Liver (tissue), 9 donors: ENCODE measurements around the gene PRPF6. TPM values are rescaled to one million over a fixed set of nuclear protein-coding genes. Genes with fewer than 3 reads are reported as not detected.

Experiments used
- DNase-seq: peaks from one replicate; pipeline ENCODE4 v3.0.0-alpha.2; 2017; ENCODE audit warnings: low spot score
- H3K27ac ChIP-seq, 2 donors: one replicate each; pipeline ENCODE4 v1.7.0; 2013; ENCODE audit warnings: inconsistent platforms in 2 of 2, low read length in 2 of 2, control low read depth in 1 of 2, low read depth in 1 of 2, mild to moderate bottlenecking in 1 of 2
- H3K27me3 ChIP-seq, 4 donors: one replicate each; pipeline versions ENCODE4 v1.6.1 to v1.7.0; 2013; ENCODE audit warnings: low read length in 3 of 4, inconsistent platforms in 1 of 4, mild to moderate bottlenecking in 1 of 4, moderate library complexity in 1 of 4; ENCODE audit not compliant: control insufficient read depth in 4 of 4, insufficient read depth in 4 of 4
- H3K36me3 ChIP-seq, 4 donors: one replicate each; pipeline versions ENCODE4 v1.6.1 to v1.7.0; 2013; ENCODE audit warnings: low read length in 3 of 4, mild to moderate bottlenecking in 3 of 4, low read depth in 1 of 4, moderate library complexity in 1 of 4; ENCODE audit not compliant: control insufficient read depth in 4 of 4, insufficient read depth in 3 of 4
- H3K4me1 ChIP-seq, 4 donors: one replicate each; pipeline versions ENCODE4 v1.6.1 to v1.7.0; 2013; ENCODE audit warnings: low read length in 3 of 4, mild to moderate bottlenecking in 3 of 4, moderate library complexity in 1 of 4; ENCODE audit not compliant: control insufficient read depth in 4 of 4, insufficient read depth in 4 of 4
- H3K4me3 ChIP-seq, 3 donors: one replicate each; pipeline versions ENCODE4 v1.6.1 to v1.7.0; 2013; ENCODE audit warnings: low read length in 3 of 3, control low read depth in 1 of 3, low read depth in 1 of 3, mild to moderate bottlenecking in 1 of 3
- H3K9ac ChIP-seq, 2 donors: one replicate each; pipeline ENCODE4 v1.7.0; 2013; ENCODE audit warnings: low read length in 2 of 2, mild to moderate bottlenecking in 2 of 2, moderate library complexity in 2 of 2, control low read depth in 1 of 2, low read depth in 1 of 2
- H3K9me3 ChIP-seq, 4 donors: one replicate each; pipeline versions ENCODE4 v1.6.1 to v1.7.0; 2013; ENCODE audit warnings: low read length in 3 of 4; ENCODE audit not compliant: control insufficient read depth in 4 of 4
- EGR1 ChIP-seq, 2 donors: IDR thresholded peaks; 2 replicates each; pipeline ENCODE4 v1.6.1; 2016 to 2018; ENCODE audit warnings: antibody characterized with exemption in 2 of 2, low read depth in 2 of 2
- FOXA1 ChIP-seq: IDR thresholded peaks from 2 replicates; pipeline ENCODE4 v1.6.1; 2016; ENCODE audit warnings: antibody characterized with exemption
- GABPA ChIP-seq, 2 donors: IDR thresholded peaks in 1 of 2; conservative IDR thresholded peaks in 1 of 2; 2 replicates each; pipeline ENCODE4 v1.6.1; 2016; ENCODE audit warnings: antibody characterized with exemption in 2 of 2, mild to moderate bottlenecking in 1 of 2, moderate library complexity in 1 of 2
- HNF4A ChIP-seq, 2 donors: conservative IDR thresholded peaks; 2 replicates each; pipeline ENCODE4 v1.6.1; 2016; ENCODE audit warnings: antibody characterized with exemption in 2 of 2, mild to moderate bottlenecking in 2 of 2
- JUND ChIP-seq, 2 donors: IDR thresholded peaks; 2 replicates each; pipeline ENCODE4 v1.6.1; 2016; ENCODE audit warnings: antibody characterized with exemption in 2 of 2
- NR2F2 ChIP-seq: IDR thresholded peaks from 2 replicates; pipeline ENCODE4 v1.6.1; 2016; ENCODE audit warnings: antibody characterized with exemption
- RAD21 ChIP-seq, 2 donors: IDR thresholded peaks; 2 replicates each; pipeline ENCODE4 v1.6.1; 2016; ENCODE audit warnings: antibody characterized with exemption in 2 of 2, mild to moderate bottlenecking in 2 of 2
- RXRA ChIP-seq, 2 donors: IDR thresholded peaks; 2 replicates each; pipeline ENCODE4 v1.6.1; 2017 to 2018; ENCODE audit warnings: antibody characterized with exemption in 2 of 2, mild to moderate bottlenecking in 1 of 2
- SP1 ChIP-seq: IDR thresholded peaks from 2 replicates; pipeline ENCODE4 v1.6.1; 2018; ENCODE audit warnings: antibody characterized with exemption, mild to moderate bottlenecking
- TAF1 ChIP-seq: conservative IDR thresholded peaks from 2 replicates; pipeline ENCODE4 v1.6.1; 2016; ENCODE audit warnings: antibody characterized with exemption, mild to moderate bottlenecking
- YY1 ChIP-seq: IDR thresholded peaks from 2 replicates; pipeline ENCODE4 v1.6.1; 2016; ENCODE audit warnings: antibody characterized with exemption, mild to moderate bottlenecking
- WGBS: extraction: QIAGEN DNeasy Blood & Tissue Kit; methylation state at CpG from one replicate; pipeline ENCODE4 v1.1.7; 2013; 5-methylcytosine and 5-hydroxymethylcytosine counted together
- polyA plus RNA-seq, 2 donors: library from polyadenylated mRNA; stranded (reverse) in 1 of 2; unstranded in 1 of 2; fragments of 200-250 nt in 1 of 2; fragments of >200 nt in 1 of 2; fragmentation: Nextera tagmentation in 1 of 2; extraction: Ambion mirVana in 1 of 2; gene quantifications; one replicate each; pipeline versions ENCODE4 v1.2.1 to v1.2.3, GENCODE V29; 2013 to 2015
- total RNA-seq, 2 donors: library from RNA; depleted of rRNA; stranded (reverse); fragments of >200 nt; gene quantifications; one replicate each; pipeline ENCODE4 v1.2.3, GENCODE V29; 2014
- TF ChIP-seq, protein P1 (sequence below): IDR thresholded peaks from 2 replicates; pipeline ENCODE4 v1.6.1; 2016; ENCODE audit warnings: antibody characterized with exemption, mild to moderate bottlenecking
- TF ChIP-seq, protein P2 (sequence below): IDR thresholded peaks from 2 replicates; pipeline ENCODE4 v1.6.1; 2016; ENCODE audit warnings: antibody characterized with exemption
- TF ChIP-seq, protein P3 (sequence below): IDR thresholded peaks from 2 replicates; pipeline ENCODE4 v1.6.1; 2016; ENCODE audit warnings: antibody characterized with exemption
- TF ChIP-seq, protein P4 (sequence below): fragments of 150-350 bp; IDR thresholded peaks from 2 replicates; pipeline ENCODE4 v1.5.1; 2017; ENCODE audit warnings: improper control_type of control experiment, low read depth, low read length; ENCODE audit not compliant: missing input control
- TF ChIP-seq, protein P5 (sequence below): IDR thresholded peaks from 2 replicates; pipeline ENCODE4 v1.6.1; 2016; ENCODE audit warnings: antibody characterized with exemption
- donor health status: healthy.
- donor health status: healthy.
- donor health status: healthy.
- donor health status: healthy.
- donor health status: healthy.

PRPF6 gene
- total and polyA plus RNA-seq, 4 donors: 16.3 to 24.9 (median 23.1) TPM

DNA sequence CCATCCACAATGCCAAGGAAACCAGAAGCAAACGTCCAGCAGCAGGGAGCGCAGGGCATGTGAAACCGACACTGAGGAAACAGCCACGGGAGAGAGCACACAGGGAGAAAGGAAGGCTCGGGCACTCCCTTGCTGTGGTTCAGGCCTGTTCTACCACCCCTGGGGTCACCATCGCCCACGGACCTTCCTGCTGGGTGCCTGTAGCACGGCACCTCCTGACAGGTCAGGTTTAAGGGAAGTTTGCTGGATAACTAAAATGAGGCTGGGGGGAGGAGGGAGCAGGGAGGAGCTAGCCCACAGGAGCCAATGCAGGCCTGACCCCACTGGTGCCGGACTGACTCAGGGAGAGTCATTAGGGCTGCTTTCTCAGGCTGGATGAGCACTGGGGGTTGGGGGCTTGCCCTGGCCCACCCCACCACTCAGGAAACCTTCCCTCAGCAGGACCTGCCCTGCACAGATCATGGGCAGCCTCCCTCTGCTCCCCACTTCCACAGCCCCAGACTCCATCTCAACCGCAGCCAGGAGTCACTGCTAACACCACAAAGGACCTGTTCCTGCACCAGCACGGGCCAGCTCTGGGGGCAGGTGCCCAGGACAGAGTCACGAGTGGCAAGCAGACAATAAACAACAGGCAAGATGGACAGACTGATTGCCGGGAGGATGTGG lies 27.0 kb upstream of the PRPF6 start:
- H3K4me1 ChIP-seq: peaks cover 30 to 79% (median 66%) of the 10 kb centered on the region in 4 donors
- H3K4me3 ChIP-seq: no peak overlapping the region
- peaks cover 2 to 3% (median 2%) of the 10 kb centered on the region in 4 donors for H3K36me3 ChIP-seq
- no peak for DNase-seq
- no peaks in the 10 kb centered on the region for H3K9me3 ChIP-seq
- 69% methylated on average over 13 of the region's 13 CpGs for WGBS
- H3K27ac ChIP-seq: no peak overlapping the region
- H3K9ac ChIP-seq: no peak overlapping the region
- no peak for TF ChIP-seq JUND (IDR thresholded peaks at IDR 0.05)
- no peak for TF ChIP-seq SP1
- TF ChIP-seq, protein P1, sequence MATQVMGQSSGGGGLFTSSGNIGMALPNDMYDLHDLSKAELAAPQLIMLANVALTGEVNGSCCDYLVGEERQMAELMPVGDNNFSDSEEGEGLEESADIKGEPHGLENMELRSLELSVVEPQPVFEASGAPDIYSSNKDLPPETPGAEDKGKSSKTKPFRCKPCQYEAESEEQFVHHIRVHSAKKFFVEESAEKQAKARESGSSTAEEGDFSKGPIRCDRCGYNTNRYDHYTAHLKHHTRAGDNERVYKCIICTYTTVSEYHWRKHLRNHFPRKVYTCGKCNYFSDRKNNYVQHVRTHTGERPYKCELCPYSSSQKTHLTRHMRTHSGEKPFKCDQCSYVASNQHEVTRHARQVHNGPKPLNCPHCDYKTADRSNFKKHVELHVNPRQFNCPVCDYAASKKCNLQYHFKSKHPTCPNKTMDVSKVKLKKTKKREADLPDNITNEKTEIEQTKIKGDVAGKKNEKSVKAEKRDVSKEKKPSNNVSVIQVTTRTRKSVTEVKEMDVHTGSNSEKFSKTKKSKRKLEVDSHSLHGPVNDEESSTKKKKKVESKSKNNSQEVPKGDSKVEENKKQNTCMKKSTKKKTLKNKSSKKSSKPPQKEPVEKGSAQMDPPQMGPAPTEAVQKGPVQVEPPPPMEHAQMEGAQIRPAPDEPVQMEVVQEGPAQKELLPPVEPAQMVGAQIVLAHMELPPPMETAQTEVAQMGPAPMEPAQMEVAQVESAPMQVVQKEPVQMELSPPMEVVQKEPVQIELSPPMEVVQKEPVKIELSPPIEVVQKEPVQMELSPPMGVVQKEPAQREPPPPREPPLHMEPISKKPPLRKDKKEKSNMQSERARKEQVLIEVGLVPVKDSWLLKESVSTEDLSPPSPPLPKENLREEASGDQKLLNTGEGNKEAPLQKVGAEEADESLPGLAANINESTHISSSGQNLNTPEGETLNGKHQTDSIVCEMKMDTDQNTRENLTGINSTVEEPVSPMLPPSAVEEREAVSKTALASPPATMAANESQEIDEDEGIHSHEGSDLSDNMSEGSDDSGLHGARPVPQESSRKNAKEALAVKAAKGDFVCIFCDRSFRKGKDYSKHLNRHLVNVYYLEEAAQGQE: no peak
- TF ChIP-seq YY1: no peak
- TF ChIP-seq RXRA (IDR thresholded peaks at IDR 0.05): no peak
- TF ChIP-seq TAF1: no peak
- no peak for TF ChIP-seq NR2F2
- TF ChIP-seq, protein P2, sequence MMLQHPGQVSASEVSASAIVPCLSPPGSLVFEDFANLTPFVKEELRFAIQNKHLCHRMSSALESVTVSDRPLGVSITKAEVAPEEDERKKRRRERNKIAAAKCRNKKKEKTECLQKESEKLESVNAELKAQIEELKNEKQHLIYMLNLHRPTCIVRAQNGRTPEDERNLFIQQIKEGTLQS: no peak
- TF ChIP-seq, protein P3, sequence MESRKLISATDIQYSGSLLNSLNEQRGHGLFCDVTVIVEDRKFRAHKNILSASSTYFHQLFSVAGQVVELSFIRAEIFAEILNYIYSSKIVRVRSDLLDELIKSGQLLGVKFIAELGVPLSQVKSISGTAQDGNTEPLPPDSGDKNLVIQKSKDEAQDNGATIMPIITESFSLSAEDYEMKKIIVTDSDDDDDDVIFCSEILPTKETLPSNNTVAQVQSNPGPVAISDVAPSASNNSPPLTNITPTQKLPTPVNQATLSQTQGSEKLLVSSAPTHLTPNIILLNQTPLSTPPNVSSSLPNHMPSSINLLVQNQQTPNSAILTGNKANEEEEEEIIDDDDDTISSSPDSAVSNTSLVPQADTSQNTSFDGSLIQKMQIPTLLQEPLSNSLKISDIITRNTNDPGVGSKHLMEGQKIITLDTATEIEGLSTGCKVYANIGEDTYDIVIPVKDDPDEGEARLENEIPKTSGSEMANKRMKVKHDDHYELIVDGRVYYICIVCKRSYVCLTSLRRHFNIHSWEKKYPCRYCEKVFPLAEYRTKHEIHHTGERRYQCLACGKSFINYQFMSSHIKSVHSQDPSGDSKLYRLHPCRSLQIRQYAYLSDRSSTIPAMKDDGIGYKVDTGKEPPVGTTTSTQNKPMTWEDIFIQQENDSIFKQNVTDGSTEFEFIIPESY: no peak
- TF ChIP-seq, protein P4, sequence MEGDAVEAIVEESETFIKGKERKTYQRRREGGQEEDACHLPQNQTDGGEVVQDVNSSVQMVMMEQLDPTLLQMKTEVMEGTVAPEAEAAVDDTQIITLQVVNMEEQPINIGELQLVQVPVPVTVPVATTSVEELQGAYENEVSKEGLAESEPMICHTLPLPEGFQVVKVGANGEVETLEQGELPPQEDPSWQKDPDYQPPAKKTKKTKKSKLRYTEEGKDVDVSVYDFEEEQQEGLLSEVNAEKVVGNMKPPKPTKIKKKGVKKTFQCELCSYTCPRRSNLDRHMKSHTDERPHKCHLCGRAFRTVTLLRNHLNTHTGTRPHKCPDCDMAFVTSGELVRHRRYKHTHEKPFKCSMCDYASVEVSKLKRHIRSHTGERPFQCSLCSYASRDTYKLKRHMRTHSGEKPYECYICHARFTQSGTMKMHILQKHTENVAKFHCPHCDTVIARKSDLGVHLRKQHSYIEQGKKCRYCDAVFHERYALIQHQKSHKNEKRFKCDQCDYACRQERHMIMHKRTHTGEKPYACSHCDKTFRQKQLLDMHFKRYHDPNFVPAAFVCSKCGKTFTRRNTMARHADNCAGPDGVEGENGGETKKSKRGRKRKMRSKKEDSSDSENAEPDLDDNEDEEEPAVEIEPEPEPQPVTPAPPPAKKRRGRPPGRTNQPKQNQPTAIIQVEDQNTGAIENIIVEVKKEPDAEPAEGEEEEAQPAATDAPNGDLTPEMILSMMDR: no peak
- TF ChIP-seq HNF4A (conservative IDR thresholded peaks at IDR 0.05): no peak
- TF ChIP-seq EGR1 (IDR thresholded peaks at IDR 0.05; ENCODE audit: low read depth in 2 of 2): no peak
- TF ChIP-seq FOXA1: no peak
- TF ChIP-seq, protein P5, sequence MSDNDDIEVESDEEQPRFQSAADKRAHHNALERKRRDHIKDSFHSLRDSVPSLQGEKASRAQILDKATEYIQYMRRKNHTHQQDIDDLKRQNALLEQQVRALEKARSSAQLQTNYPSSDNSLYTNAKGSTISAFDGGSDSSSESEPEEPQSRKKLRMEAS: no peak
- no peak for TF ChIP-seq GABPA (IDR thresholded peaks at IDR 0.05 in 1 of 2, conservative IDR thresholded peaks at IDR 0.05 in 1 of 2)
- TF ChIP-seq RAD21 (IDR thresholded peaks at IDR 0.05): no peak
- no peaks in the 10 kb centered on the region for H3K27me3 ChIP-seq
